Measurements from ENCODE around the gene HSD17B1. TPM values are rescaled to one million over a fixed set of nuclear protein-coding genes. Genes with fewer than 3 reads are reported as not detected.

HSD17B1 gene
- total and polyA plus RNA-seq, 2 of the 13 experiments (the other 11 are each of a cell fraction or from before 2014, with no cell fraction given) = 0.54 to 0.93 TPM

GRCh38 chr17:42531455-42532354 lies 21.0 kb upstream of the HSD17B1 start (continued):
- TF ChIP-seq ZNF747 (CRISPR knock-in tag; IDR thresholded peaks at IDR 0.05; ENCODE audit: borderline replicate concordance) (no peak), ZSCAN31 (CRISPR knock-in tag; IDR thresholded peaks at IDR 0.05; ENCODE audit: low read depth) (no peak), HNRNPK (IDR thresholded peaks at IDR 0.05; ENCODE audit: low read depth, low read length, poor library complexity, severe bottlenecking) (no peak), KDM1A (CRISPR knock-in tag; IDR thresholded peaks at IDR 0.05) (peak; percentile 81), ZNF333 (CRISPR knock-in tag; IDR thresholded peaks at IDR 0.05; ENCODE audit: borderline replicate concordance) (no peak), PAX8 (CRISPR knock-in tag; IDR thresholded peaks at IDR 0.05; ENCODE audit: borderline replicate concordance) (no peak), CENPX (CRISPR knock-in tag; IDR thresholded peaks at IDR 0.05) (no peak), ZNF761 (CRISPR knock-in tag; conservative IDR thresholded peaks at IDR 0.05) (peak; percentile 75), JUNB (CRISPR knock-in tag; IDR thresholded peaks at IDR 0.05; ENCODE audit: borderline replicate concordance) (no peak), ZNF414 (CRISPR knock-in tag; IDR thresholded peaks at IDR 0.05) (no peak), FOXP4 (CRISPR knock-in tag; IDR thresholded peaks at IDR 0.05) (peak; percentile 18), TOE1 (CRISPR knock-in tag; IDR thresholded peaks at IDR 0.05) (no peak; the same call in 1 of the 2 replicates), ZBTB44 (CRISPR knock-in tag; IDR thresholded peaks at IDR 0.05) (no peak), RNF2 (conservative IDR thresholded peaks at IDR 0.05; ENCODE audit: low read depth) (no peak), ZBTB1 (CRISPR knock-in tag; IDR thresholded peaks at IDR 0.05; ENCODE audit: borderline replicate concordance) (no peak)
- TF ChIP-seq, protein P1, sequence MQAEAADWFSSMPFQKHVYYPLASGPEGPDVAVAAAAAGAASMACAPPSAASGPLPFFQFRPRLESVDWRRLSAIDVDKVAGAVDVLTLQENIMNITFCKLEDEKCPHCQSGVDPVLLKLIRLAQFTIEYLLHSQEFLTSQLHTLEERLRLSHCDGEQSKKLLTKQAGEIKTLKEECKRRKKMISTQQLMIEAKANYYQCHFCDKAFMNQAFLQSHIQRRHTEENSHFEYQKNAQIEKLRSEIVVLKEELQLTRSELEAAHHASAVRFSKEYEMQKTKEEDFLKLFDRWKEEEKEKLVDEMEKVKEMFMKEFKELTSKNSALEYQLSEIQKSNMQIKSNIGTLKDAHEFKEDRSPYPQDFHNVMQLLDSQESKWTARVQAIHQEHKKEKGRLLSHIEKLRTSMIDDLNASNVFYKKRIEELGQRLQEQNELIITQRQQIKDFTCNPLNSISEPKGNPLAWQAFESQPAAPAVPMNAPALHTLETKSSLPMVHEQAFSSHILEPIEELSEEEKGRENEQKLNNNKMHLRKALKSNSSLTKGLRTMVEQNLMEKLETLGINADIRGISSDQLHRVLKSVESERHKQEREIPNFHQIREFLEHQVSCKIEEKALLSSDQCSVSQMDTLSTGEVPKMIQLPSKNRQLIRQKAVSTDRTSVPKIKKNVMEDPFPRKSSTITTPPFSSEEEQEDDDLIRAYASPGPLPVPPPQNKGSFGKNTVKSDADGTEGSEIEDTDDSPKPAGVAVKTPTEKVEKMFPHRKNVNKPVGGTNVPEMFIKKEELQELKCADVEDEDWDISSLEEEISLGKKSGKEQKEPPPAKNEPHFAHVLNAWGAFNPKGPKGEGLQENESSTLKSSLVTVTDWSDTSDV (CRISPR knock-in tag; IDR thresholded peaks at IDR 0.05) = no peak
- TF ChIP-seq, protein P2, sequence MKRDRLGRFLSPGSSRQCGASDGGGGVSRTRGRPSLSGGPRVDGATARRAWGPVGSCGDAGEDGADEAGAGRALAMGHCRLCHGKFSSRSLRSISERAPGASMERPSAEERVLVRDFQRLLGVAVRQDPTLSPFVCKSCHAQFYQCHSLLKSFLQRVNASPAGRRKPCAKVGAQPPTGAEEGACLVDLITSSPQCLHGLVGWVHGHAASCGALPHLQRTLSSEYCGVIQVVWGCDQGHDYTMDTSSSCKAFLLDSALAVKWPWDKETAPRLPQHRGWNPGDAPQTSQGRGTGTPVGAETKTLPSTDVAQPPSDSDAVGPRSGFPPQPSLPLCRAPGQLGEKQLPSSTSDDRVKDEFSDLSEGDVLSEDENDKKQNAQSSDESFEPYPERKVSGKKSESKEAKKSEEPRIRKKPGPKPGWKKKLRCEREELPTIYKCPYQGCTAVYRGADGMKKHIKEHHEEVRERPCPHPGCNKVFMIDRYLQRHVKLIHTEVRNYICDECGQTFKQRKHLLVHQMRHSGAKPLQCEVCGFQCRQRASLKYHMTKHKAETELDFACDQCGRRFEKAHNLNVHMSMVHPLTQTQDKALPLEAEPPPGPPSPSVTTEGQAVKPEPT (CRISPR knock-in tag; IDR thresholded peaks at IDR 0.05; ENCODE audit: low read depth) = 0 out of 2 replicates have a peak, but pooled peaks have one; percentile 25
